ENCODE data around the gene RALA.

DNA sequence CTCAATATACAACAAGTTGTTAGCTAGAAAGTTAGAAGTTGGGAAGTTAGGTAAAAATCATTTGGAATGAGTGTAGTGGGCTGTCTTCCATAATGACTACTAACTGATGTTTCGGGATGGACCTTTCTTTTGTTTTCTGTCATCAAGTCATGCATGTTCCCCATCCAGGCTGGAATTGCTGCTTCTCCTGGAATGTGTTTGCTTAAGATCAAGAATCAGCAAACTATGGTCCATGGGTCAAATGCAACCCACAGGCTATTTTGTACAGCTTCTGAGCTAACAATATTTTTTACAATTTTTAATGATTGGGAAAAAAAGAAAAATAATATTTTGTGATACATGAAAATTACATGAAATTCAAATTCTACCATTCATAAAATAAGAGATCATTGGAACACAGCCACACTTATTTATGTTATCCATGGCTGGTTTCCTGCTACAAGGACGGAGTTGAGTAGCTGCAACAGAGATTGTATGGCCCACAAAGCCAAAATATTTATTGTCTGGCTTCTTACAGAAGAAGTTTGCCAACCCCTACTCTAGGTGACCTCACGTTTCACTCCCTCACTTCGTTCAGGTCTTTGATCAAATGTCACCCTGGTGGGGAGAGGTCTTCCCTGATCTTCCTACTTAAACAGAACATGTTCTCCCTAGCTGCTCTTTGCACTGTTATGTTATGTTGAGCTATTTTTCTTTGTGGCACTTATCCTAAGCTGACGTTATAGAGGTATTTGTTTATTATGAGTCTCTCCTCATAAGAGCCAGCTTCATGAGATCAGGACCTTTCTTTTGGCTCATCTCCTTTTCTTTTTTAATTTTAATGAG, 127.1 kb downstream of the RALA start:
- TF ChIP-seq, protein P1, sequence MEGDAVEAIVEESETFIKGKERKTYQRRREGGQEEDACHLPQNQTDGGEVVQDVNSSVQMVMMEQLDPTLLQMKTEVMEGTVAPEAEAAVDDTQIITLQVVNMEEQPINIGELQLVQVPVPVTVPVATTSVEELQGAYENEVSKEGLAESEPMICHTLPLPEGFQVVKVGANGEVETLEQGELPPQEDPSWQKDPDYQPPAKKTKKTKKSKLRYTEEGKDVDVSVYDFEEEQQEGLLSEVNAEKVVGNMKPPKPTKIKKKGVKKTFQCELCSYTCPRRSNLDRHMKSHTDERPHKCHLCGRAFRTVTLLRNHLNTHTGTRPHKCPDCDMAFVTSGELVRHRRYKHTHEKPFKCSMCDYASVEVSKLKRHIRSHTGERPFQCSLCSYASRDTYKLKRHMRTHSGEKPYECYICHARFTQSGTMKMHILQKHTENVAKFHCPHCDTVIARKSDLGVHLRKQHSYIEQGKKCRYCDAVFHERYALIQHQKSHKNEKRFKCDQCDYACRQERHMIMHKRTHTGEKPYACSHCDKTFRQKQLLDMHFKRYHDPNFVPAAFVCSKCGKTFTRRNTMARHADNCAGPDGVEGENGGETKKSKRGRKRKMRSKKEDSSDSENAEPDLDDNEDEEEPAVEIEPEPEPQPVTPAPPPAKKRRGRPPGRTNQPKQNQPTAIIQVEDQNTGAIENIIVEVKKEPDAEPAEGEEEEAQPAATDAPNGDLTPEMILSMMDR (IDR thresholded peaks at IDR 0.05) = no peak
- TF ChIP-seq POLR2A (IDR thresholded peaks at IDR 0.05) = no peak
